HG02798 (cell line): ENCODE data around the gene UCHL5.

ENCODE experiments used
- ATAC-seq: cut with Tn5 transposase; IDR thresholded peaks from one replicate; pipeline ENCODE4 v1.9.1; 2021; ENCODE audit warnings: mild to moderate bottlenecking; ENCODE audit not compliant: unreplicated experiment, poor library complexity

UCHL5 gene, protein sequence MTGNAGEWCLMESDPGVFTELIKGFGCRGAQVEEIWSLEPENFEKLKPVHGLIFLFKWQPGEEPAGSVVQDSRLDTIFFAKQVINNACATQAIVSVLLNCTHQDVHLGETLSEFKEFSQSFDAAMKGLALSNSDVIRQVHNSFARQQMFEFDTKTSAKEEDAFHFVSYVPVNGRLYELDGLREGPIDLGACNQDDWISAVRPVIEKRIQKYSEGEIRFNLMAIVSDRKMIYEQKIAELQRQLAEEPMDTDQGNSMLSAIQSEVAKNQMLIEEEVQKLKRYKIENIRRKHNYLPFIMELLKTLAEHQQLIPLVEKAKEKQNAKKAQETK

DNA sequence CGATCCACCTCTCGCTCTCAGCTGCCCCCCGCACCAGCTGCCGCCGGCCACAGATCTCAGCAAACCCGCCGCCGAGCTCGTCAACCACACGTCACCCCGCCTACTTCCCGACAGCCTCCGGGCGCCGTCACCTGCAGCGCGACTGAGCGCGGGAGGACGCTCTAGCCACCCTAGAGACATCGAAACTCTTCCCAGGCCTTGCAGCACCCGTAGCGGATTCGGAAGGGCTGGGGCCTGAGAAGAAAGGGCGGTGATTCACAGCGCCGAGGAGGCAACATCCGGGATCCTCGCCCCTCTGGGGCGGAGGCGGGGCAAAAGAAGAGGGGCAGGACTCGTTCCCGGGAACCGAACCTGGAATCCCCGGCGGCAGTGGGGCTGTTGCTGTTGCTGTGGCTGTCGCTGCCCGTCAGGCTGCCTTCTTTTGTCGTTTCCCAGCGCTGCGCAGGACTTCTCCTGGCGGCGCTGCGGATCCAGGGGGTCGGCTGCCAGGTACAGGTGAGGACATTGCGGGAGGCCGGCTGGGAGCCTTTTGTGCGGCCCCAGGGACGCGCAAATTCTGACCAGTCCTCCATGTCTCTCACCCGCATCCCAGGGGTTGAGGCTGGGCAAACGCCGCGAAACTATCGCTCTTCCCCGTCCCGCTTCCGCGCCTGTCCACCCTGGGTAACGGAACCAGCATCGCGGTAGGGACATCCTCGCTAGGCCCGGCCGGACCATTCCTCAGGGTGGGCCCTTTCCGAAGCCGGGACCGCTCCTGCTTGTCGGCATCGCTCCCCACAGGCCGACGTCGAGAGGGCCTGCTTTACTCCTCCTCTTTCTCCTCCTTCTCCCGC lies at the start of gene UCHL5, which contains the start of gene RO60:
Gene UCHL5, minus strand, starts transcription at position 79 of the 833 bp plus-strand sequence. CDS start 100 bp downstream, outside the sequence.
Gene RO60, plus strand, starts transcription at position 331 of the 833 bp plus-strand sequence. CDS start 9,443 bp downstream, outside the sequence.
- peak; percentile 91 for ATAC-seq

DNA sequence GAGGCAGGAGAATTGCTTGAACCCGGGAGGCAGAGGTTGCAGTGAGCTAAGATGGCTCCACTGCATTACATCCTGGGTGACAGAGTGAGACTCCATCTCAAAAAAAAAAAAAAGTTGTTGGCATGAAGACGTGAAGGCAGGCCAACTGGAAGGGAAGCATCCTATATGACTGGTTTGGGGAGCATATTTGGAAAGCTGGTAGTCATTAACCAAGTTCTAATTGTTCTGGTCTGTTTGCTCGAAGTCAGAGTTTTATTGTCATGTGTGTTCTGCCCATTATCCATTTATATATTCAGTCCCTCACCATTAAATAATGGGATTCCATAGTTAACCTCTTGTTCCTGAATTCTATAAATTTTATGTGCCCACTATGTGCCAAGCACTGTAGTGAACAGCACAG lies 49.3 kb upstream of the UCHL5 start:
- ATAC-seq = no peak

DNA sequence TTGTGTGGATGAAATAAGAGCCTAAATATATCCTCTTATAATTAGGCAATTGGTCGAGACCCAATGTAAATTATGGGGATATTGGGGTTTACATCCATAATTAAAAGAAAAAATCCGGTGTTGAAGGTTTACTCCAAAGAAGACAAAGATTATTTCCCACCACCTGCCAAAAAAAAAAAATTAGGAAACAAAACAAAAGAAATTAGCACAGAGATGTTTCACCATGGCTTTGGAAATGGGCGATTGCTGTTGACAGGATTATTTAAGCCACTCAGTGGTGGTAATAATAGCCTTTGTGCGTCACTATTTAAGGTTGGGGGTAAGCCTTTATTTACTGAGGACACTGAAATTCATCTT lies 46.6 kb upstream of the UCHL5 start:
- ATAC-seq = no peak

DNA sequence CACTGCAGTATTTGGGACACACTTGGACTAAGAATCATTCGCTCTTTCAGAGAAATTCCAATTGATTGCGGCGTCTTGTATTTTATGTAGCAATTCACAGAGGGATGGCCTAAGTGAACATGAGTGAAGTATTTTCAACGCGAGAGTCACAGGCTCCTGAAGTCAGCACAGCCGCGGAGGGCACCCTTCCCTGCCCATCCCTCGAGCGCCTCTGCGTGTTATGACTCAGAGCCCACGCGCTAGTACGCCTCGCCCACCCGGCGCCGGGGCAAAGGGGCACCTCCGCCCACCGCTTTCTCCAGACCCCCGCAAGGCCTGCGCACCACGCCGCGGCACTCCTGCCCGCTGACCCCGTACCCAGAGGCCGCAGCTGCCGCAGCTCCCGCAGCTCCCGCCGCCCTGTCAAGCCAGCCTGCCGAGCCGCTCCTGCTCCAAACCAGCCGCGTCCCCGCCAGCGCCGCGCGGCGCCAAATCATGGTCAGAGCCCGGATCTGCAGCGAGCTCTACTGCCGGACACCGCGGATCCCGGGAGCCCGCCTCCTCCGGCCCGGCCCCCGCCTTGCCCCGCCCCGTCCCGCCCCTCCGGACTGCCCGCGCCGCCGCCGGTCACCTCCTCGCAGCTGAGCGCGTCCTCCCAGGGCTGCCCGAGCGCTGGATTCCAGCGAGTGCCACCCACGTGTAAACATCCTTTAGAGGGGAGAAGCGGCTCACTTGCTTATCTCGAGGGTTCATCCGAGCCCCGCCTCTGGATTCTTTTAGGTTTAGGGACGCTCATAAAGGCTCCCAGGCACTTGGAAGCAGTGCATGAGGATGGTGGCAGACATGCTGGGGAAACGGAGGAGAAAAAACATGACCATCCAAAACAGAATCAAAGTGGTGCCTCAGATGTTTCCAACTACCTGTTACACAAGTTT lies 46.0 kb upstream of the UCHL5 start, which contains the start of gene GLRX2:
Gene GLRX2, minus strand, starts transcription at position 508 of the 914 bp plus-strand sequence. Its CDS starts 32 bp downstream, at position 476.
- peak; percentile 94 for ATAC-seq

DNA sequence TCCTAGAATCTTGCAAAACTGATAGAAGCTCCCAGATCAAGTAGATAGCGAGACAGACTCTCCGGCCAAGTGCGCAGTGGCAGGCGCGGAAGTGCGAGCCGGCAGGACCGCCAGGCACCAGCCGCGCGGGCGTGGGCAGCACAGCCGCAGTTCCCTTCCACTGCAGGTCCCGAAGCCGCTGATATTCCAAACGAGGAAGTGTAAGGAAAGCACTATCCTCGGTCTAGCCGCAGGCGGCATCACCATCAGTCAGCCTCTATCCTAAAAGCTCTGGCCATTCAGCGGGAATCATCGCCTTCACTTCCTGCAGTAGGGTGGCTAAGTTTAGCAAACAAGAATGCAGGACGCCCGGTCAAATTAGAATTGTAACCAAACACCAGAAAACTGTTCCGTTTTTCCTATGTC lies 45.3 kb upstream of the UCHL5 start:
- peak; percentile 41 for ATAC-seq

DNA sequence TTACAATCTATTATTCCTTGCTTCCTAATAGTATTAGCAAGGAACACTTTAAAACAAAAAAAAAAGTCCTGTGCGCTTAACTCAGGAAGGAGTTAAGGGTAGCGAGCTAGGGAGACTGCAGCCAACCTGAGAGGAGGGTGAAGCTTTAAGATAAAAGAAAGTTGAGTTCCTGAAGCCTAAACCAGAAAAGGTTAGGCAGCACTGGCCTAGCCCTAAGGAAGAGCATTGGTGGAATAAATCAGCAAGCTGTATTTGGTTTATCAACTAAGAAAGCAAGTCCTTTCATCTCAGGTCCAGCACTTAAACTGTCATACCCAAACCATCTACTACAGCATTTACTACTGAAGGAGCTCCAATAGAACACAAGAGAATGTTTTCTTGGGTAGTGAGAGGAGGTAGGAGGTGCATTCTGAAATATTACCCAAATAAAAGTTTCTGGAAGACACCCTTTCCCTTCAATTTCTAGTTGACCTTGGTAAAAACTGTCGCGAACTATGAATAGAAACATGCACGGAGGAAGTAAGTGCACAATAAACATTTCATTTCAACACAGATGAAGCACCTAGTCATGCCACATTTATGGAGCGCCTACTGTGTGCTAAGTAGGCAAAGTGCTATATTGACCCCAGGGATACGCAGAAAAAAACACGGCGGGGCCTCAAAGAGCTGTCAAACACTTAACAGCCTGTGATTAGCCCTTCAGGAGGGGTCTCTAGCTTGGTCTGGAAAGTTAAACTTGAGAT lies 44.8 kb upstream of the UCHL5 start:
- ATAC-seq = no peak

DNA sequence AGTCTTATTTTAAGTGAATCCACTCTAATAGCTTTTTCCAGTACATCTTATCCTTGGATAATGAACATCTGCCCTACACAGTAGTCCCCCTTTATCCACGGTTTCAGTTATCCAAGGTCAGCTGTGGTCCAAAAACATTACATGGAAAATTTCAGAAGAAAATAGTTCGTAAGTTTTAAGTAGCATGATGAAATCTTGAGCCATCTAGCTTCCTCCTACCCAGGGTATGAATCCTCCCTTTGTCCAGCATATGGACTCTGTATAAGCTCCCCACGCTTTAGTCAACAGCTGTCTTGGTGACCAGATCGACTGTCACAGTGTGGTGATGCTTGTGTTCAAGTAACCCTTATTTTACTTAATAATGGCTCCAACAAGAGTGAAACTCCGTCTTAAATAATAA lies 43.5 kb upstream of the UCHL5 start:
- no peak for ATAC-seq

DNA sequence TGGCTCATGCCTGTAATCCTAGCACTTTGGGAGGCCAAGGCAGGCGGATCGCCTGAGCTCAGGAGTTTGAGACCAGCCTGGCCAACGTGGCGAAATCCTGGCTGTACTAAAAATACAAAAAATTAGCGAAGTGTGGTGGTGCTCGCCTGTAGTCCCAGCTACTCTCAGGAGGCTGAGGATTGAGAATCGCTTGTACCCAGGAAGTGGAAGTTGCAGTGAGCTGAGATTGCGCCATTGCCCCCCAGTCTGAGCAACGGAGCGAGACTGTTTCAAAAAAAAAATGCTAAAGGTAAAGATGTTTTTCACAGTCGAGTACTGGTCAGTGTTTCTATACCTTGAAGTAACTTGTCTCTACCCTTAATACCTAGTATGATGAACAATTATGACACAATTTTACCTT lies 35.0 kb upstream of the UCHL5 start:
- ATAC-seq = no peak

DNA sequence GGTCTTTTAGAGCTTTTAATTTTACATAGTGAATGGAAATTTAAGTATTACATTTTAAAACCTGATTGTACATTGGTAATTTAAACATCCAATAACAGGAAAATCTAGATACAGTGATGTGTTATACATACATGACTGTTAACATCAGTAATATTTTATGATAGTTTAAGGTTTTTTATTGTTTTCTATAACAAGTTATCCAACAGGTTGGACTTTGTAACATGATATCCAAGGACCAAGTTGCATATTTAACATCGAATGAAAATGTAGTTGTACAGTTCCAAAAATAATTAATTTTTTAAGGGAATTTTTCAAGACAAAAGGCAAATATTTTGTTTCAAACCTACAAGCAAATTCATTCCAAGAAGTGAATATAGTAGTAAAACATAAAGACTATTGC lies 31.7 kb upstream of the UCHL5 start:
- ATAC-seq = no peak

DNA sequence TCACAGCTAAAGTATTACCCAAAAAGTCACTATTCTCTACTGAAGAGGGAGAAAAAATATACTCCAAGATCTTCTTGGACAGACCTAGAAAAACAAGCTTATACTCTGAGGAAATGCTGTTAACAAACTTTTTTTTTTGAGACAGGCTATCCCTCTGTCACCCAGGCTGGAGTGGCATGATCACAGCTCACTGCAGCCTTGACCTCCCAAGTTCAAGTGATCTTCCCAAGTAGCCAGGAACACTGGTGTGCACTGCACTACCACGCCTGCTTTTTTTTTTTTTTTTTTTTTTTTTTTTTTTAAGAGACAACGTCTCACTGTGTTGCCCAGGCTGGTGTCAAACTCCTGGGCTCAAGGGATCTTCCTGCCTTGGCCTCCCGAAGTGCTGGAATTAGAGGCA lies 28.7 kb upstream of the UCHL5 start:
- no peak for ATAC-seq

DNA sequence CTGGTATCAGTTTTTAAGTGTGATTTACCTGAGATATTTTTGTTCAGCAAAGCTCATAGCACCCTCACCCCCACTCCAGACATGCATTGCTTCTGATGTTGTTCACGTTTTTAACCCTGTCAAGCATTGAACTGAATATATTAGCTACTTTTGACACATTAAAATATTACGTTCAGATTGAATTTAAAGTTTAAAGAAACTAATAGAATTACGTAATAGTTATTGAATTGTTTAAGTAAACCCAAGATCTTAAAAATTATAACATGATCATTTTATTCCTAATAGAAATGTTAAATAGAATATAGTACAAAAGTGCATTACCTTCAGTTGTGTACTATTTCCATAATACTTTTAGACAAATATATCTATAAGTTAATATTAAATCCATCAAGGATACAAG lies 27.2 kb upstream of the UCHL5 start:
- ATAC-seq = no peak

DNA sequence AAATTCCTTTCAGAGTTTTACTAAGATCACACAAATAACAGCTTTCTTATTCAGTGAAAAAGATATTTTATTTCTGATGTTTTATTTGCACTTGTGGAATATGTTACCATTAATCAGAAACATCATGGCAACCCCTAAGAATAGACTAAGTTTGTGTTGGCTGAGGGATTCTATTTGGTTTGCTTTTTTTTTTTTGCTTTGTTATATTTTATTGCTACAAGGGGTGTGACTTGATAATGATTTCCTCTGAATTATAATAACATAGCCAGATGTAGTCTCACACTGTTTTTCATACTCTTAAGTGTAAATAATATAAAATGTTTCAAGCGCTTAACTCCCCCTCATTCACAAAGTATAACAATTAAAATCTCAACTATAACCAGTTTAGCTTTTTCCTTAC lies 26.1 kb upstream of the UCHL5 start:
- no peak for ATAC-seq

DNA sequence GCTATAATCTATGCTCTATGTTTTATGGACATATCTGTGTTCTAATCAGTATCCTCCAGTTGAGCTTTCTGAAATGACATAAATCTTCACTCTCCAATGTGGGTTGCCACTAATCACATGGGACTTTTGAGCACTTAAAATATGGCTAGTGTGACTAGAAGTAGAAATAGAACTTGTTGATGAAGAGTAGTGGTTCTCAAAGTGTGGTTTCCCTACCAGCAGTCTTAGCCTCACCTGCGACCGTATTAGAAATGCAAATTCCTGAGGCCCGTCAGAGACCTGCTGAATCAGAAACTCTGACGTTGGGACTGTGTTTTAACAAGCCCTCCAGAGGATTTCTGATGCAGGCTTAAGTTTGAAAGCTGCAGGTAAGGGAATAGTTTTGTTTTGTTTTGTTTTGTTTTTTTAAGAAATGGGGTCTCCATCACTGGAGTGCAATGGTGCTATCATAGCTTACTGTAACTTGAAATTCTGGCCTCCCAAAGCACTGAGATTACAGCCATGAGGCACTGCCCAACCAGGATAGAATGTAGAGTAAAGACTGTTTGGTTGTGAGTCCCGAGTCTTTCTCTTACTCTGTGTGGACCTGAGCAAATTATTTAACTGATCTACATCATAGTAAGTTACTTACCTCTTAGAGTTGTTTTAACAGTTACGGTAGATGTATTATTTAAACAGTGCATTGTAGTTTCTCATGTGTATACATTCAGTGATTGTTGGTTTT lies 24.4 kb upstream of the UCHL5 start:
- peak; percentile 99 for ATAC-seq

DNA sequence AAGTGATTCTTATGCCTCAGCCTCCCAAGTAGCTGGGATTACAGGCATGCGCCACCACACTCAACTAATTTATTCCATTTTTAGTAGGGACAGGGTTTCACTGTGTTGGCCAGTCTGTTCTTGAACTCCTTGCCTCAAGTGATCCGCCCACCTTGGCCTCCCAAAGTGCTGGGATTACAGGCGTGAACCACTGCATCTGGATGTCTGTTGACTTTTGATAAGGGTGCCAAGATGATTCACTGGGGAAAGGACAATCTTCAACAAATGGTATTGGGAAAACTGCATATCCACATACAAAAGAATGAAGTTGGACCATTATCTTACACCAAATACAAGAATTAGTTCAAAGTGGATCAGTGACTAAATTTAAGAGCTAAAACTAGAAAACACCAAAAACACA lies 20.0 kb upstream of the UCHL5 start:
- ATAC-seq = no peak

DNA sequence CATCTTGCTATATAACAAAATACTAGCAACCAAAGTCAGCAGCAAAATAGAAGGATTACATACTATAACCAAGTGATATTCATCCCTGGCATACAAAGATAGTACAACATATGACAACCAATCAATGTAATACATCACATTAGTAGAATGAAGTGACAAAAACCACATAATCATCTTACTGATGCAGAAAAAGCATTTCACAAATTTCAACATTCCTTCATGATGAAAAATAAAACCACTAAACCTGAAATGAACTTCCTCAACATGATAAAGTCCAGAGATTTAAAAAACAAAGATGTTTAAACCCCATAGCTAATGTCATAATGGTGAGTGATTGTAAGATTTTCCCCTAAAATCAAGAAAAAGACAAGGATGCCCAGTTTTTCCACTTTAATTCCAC lies 18.8 kb upstream of the UCHL5 start:
- ATAC-seq = no peak

DNA sequence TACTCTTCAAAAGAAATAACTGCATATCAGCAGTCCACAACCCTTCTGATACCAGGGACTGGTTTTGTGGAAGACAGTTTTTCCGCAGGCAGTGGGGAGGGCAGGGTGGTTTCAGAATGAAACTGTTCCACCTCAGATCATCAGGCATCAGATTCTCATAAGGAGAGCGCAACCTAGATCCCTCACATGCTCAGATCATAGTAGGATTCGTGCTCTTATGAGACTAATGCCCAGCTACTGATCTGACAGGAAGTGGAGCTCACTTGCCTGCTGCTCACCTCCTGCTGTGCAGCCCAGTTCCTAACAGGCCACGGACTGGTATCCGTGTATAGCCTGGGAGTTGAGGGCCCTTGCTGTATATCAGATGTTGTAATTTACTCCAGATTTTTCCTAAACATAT lies 11.8 kb upstream of the UCHL5 start:
- peak; percentile 55 for ATAC-seq

DNA sequence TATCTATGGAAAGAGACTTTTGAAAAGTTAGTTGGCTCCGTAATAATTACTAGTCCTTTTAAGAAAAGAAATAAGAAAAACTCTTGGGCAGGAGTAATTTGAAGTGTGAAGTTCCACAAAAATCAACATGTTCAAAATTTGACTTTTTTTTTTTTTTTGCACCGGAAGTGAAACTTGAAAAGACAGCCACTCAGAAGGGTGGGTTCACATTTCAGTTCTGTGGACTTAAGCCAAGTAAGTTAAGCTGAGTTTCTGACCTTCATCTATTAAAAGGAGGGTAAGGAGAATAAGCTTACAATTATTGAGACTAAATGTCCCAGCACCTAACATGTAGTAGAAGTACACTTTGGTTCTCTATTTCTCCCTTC lies 11.2 kb upstream of the UCHL5 start:
- peak; percentile 31 for ATAC-seq

DNA sequence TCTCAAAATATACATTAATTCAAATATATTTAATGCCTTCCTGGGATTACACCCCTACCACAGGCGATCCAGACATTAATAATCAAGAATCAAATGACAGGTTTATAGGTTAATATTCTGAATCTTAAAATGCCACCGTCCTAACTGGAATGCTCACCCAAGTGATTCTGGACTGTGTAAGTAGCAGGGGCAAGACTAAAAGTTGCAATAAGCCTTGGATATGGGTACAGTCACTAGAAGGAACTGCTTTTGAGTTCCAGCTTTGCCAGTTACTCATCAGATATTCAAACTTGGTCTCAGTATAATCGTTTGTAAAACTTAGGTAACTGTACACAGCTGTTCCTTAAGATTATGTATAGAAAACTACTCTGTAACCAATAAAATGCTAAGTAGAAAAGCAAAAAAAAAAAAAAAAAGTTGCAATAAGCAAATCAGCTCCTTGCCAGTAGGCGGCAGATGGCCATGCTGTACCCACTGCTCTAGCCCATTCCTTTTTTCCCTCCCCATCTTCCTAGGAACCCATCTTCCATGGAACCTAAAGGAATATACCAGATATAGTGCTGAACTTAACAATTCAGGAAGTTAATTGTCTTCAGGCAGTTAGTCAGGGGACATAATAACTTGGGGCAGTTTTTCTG lies 10.7 kb upstream of the UCHL5 start:
- no peak for ATAC-seq

DNA sequence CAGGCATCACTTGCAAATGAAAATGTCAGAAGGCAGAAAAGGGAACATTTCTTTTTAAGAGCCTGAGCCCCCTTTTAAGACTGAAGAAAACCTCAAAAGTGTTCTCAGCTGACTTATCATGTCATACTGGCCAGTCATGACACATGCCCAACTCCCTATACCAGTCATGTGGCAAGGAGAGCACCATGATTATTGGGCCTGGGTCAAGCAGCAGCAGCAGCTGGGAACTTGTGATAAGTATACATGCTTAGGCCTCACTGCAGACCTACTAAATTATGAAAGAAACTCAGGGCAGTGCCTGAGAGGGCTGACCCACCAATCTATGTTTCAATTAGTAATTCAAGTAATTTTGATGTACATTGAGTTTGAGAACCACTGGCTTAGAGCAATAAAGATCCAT lies 8.9 kb upstream of the UCHL5 start:
- ATAC-seq = no peak
